RCC 7860 (cell line): Measurements from ENCODE around the gene CD36.
"Not testable (repeated sequence)": the region's sequence is repeated elsewhere in the genome, so short reads cannot be mapped to it uniquely, and the experiment has no call there.

Experiments used
- DNase-seq: peaks from one replicate; pipeline ENCODE4 v3.0.0-alpha.2; 2015; ENCODE audit warnings: low spot score
- FAIRE-seq: peaks from 2 replicates; lab custom pipeline; 2012; peaks lifted over from hg19 to GRCh38; lab: Jason Lieb, UNC

The CD36 gene

GRCh38 chr7:80649011-80649410, 10.6 kb downstream of the CD36 start:
- FAIRE-seq, result no peak
- no peak for DNase-seq

GRCh38 chr7:80650030-80650429, 11.6 kb downstream of the CD36 start:
- no peak for FAIRE-seq
- DNase-seq, result no peak

- DNase-seq, result no peak
- FAIRE-seq, result no peak
Measured at GRCh38 chr7:80651471-80651870, 13.0 kb downstream of the CD36 start.

DNA sequence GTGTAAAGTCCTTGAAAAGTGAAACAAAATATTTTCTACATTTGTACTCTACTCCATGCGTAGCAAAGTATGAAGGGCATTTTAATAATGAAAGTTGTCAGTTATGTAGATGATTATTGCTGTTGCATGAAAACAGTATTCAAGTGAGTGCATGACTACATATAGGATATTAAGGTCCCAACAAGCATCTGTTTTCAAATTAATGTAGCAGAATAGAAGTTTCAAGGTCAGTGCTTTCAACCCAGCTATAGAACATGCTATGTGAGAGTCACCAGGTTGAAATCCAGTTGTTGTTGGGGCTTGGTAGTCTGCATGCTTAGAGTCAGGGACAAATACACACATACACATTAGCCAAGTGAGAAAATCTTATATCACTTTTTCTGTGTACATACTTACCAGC, 14.8 kb downstream of the CD36 start:
- no peak for FAIRE-seq

GRCh38 chr7:80654887-80655340, 16.5 kb downstream of the CD36 start:
- FAIRE-seq, result no peak
- no peak for DNase-seq

More for the DNA sequence above, 14.8 kb downstream of the CD36 start:
- DNase-seq, result no peak

DNA sequence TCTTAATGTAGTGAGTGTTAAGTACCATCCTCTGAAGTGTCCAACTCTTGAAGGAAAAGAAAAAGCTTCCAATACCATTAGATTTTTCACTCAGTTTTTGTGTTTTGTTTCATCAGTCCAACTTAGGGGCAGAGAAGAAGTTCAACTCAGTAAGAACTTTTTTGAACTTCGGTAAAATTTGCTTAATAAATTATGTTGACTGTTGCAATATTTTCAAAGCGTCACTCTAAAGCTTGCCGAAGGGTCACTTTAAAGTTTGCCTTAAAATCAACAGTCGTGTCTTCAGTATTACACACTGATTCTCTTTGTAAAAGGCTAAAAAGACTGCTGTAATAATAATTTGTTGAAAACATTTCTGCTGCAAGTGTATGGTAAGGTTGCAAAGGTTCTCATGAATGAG, 17.6 kb downstream of the CD36 start:
- no peak for FAIRE-seq

GRCh38 chr7:80659120-80660055, 20.9 kb downstream of the CD36 start:
- FAIRE-seq (peak; percentile 91), DNase-seq (peak; percentile 44)

More for the DNA sequence above, 17.6 kb downstream of the CD36 start:
- DNase-seq, result no peak

DNA sequence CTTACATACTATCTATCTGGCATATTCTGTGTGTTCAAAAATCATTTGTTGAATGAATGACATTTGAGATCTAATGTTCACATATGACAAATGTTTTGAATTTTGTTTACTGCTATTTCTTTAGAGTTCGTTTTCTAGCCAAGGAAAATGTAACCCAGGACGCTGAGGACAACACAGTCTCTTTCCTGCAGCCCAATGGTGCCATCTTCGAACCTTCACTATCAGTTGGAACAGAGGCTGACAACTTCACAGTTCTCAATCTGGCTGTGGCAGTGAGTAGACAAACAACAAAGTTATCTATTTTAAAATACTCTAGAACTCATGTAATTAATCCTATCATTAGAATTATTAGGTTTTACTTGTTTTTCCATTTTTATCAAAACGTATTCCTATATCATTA, 22.5 kb downstream of the CD36 start:
- FAIRE-seq (no peak), DNase-seq (no peak)

- DNase-seq (no peak), FAIRE-seq (no peak)
Measured at GRCh38 chr7:80661729-80662128, 23.3 kb downstream of the CD36 start.

GRCh38 chr7:80662252-80662651, 23.8 kb downstream of the CD36 start:
- DNase-seq, result no peak
- FAIRE-seq, result no peak

DNA sequence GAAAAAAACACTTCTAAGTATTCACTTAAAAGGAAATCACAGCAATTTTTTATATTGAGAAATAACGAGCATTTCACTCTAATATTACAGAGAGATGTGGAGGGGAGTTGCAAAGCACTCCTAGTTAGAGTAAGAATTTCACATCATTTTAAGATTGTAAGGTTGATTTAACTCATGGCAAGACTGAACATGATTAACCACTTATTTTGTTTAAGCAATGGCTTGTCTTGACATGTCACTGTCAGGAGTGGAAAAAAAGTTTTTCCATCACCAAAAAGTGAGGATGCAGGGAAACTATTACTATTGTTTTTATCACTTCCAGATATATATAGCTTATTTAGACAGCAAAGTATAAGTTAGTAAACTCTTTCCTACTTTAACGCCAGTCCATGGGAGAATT, 27.1 kb downstream of the CD36 start:
- no peak for DNase-seq
- FAIRE-seq, result no peak

DNA sequence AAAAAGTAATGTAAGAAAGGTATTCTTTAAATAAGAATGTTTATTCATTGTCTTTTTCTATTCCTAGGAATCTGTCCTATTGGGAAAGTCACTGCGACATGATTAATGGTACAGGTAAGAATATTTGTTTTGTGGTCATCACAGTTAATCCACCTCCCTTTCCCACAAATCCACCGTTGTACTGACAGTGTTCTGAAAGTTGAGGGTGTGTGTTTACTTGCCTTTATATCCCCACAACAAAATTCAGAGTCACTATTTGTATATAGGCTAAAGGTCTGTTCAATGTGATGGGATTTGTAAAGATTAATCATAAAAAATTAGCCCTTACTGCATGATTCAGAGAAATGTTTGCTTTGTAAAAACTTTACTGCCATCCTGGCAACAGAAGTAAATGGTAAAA, 27.9 kb downstream of the CD36 start:
- no peak for DNase-seq
- no peak for FAIRE-seq

DNA sequence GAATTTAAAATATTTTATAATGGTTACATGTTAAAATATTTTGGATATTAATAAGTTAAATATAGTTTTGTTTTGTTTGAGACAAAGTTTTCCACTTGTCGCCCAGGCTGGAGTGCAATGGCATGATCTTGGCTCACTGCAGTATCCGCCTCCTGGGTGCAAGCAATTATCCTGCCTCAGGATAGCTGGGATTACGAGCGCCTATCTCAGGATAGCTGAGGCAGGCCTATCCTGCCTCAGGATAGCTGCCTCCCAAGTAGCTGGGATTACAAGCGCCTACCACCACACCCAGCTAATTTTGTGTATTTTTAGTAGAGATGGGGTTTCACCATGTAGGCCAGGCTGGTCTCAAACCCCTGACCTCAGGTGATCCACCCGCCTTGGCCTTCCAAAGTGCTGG, 30.9 kb downstream of the CD36 start:
- FAIRE-seq, DNase-seq: not testable (repeated sequence)

- DNase-seq, result no peak
- FAIRE-seq, result no peak
Measured at GRCh38 chr7:80671744-80672143, 33.3 kb downstream of the CD36 start.

DNA sequence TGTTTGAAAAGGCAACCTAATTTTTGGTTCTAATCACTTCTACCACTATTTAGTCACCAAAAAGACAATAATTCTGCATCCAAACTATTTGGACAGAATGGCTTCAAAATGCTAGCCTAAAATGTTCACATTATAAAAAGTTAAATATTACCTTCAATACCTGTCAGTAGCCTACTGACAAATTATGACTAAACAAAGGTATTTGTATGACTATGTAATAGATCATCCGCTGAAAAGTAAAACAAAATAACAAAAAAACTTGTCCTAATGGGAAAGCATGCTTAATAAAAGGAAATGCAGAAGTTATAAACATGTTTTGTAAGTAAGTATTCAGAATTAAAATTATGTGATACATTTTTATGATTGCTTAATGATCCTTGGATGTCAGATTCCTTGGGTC, 36.6 kb downstream of the CD36 start:
- DNase-seq, result no peak
- peak; percentile 35 for FAIRE-seq

GRCh38 chr7:80676404-80676803, 38.0 kb downstream of the CD36 start:
- DNase-seq (no peak), FAIRE-seq (no peak)

- peak; percentile 47 for FAIRE-seq
Measured at GRCh38 chr7:80677629-80678028, 39.2 kb downstream of the CD36 start.

GRCh38 chr7:80678707-80679106, 40.3 kb downstream of the CD36 start:
- no peak for DNase-seq
- FAIRE-seq, result no peak

More at GRCh38 chr7:80677629-80678028, 39.2 kb downstream of the CD36 start:
- DNase-seq, result no peak

GRCh38 chr7:80679921-80680907, 41.8 kb downstream of the CD36 start:
- DNase-seq (no peak), FAIRE-seq (no peak)

DNA sequence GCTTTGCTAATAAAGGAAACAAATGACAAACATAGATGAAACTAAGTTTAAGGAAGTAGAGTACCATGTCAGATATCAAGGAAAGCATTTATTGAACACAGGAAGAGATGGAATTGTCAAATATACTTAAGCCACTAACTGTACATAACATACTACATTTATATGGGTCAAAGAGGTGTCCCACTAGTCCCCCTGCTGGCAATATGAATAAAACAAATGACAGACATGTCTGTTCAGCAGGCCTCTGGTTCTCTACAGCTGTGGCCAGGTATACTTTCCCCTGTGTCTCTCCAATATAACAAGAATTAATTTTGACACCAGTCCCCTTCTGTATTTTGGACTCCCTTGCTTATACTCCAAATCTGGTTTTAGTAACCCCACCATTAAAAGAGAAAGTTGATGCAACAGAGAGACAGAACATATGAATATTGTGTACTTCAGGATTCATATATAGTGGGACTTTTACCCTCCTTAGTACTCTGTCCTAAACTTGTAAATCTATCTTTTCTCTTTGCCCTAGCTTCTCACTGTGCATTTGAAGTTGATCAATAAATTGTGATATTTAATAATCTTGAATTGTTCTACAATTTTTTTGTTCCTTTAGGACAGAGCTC, 42.9 kb downstream of the CD36 start:
- FAIRE-seq (peak; percentile 71), DNase-seq (no peak)

GRCh38 chr7:80682744-80683143, 44.3 kb downstream of the CD36 start:
- DNase-seq (no peak), FAIRE-seq (no peak)
